VCaP (cell line): ENCODE data around the gene RASSF8.

Experiments
- H3K27ac ChIP-seq: fragments of 450-650 bp; 2 replicates; pipeline ENCODE4 v1.5.1; 2017
- TF ChIP-seq, protein P1 (sequence below): fragments of 450-650 bp; conservative IDR thresholded peaks from 2 replicates; pipeline ENCODE4 v1.5.1; 2017; ENCODE audit warnings: mild to moderate bottlenecking, moderate library complexity

Gene RASSF8

DNA sequence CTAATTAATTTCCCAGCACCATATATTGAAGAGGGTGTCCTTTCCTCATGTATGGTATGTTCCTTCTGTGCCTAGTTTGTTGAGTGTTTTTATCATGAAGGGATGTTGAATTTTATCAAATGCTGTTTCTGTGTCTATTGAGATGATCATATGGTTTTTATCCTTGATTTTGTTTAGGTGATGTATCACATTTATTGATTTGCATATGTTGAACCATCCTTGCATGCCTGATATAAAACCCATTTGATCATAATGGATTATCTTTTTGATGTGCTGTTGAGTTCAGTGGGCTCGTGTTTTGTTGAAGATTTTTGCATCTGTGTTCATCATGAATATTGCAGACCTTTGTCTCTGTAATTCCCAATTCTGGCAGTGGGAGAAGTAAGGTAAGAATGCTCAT lies 44.6 kb downstream of the RASSF8 start:
- H3K27ac ChIP-seq = no peak overlapping the region
- TF ChIP-seq, protein P1, sequence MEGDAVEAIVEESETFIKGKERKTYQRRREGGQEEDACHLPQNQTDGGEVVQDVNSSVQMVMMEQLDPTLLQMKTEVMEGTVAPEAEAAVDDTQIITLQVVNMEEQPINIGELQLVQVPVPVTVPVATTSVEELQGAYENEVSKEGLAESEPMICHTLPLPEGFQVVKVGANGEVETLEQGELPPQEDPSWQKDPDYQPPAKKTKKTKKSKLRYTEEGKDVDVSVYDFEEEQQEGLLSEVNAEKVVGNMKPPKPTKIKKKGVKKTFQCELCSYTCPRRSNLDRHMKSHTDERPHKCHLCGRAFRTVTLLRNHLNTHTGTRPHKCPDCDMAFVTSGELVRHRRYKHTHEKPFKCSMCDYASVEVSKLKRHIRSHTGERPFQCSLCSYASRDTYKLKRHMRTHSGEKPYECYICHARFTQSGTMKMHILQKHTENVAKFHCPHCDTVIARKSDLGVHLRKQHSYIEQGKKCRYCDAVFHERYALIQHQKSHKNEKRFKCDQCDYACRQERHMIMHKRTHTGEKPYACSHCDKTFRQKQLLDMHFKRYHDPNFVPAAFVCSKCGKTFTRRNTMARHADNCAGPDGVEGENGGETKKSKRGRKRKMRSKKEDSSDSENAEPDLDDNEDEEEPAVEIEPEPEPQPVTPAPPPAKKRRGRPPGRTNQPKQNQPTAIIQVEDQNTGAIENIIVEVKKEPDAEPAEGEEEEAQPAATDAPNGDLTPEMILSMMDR = no peak

DNA sequence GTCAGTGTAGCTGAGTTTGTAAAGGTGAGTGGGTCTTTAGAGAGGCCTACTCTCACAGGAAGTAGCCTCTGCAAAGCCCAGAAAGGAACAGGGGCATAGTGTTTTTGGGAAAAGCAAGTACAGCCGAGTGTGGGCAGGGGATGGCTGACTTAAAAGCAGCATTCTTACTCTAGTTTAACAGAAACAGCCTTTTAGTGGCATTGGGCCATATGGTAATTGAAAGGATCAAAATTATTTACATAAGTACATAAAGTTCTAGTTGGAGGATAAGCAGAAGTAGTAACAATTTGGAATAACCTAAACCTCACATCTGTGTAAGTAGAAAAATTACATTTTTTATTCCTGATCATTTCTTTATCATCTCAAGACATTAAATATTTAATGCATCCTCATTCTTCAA lies 49.1 kb downstream of the RASSF8 start:
- TF ChIP-seq, protein P1 = no peak
- H3K27ac ChIP-seq = no peak overlapping the region

DNA sequence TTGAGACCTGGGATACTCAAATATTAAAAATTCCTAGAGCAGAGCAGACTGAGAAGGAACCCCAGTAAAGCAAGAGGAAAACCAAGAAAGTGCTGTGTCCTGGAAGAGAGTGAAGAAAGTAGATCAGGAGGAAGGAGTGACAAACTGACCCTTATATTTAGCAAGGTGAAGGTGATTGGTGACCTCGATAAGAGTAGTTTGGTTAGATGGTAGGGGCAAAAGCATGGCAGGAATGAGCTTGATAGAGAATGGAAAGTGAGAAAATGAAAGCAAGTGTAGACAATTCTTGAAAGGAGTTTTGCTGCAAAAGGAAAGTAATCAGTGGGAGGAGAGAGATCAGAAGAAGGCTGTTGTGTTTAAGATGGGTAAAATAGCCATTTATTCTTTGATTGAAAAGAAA lies 51.1 kb downstream of the RASSF8 start:
- TF ChIP-seq, protein P1 = no peak
- H3K27ac ChIP-seq = no peak overlapping the region

DNA sequence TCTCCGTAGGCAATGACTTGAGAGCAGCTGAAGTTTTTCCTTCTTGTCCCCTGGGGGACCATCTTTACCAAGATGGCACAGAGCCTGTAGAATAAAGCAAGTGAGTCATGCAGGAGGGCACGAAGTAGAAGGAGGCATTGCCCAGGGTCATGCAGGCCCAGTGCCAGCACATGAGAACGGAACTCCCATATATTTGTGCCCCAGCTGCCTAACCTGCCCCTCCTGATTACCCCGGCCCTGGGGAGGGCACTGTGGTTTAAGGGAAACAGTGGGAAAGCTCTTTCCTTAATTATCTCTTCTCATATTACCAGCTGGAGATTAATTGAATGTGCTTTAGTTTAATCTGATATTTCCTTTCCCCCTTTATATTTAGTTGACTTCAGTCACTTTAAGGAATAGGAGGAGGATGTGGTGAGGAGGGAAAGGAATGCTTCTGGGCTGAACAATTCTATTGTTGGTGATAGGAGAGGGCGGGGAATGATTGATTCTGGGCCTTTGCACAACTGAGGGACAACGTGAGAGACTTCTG lies 51.9 kb downstream of the RASSF8 start:
- TF ChIP-seq, protein P1 = no peak
- no peak overlapping the region for H3K27ac ChIP-seq

DNA sequence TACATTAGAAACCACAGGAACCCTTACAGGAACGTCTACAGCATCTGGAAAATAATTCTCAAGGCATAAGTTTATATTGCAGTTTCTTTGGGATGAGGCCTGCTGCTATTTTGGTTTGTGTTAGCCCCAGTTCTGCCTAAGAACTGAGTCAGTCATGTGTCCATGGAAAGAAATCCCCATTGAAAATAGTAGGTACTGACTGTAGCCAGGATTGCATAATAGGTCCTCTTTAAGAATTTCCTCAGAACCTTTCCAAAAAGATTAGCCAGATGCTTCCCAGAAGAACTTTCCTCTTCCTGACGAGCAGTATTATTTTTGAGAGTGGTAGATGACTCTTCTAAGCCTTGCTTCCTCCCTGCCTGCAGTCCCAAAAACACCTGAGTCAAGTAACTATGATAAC lies 52.6 kb downstream of the RASSF8 start:
- no peak overlapping the region for H3K27ac ChIP-seq
- TF ChIP-seq, protein P1 = no peak

DNA sequence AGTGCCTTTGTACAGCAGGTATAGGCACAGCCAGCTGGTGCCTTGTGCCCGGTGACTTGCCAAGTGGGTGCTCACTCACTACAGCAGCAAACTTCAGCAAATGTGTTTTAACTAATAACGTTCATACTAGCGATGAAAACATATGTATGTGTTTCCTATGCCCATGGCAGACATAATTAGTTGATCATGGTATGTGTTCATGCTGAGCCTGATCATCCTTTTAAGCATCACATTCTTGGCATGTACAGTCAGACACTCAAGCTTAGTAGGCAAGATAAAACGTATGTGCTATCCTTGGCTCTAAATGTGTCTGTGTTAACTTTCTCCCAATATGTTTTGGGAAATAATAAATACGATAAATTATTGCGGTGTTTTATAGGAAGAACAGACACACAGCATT lies 55.6 kb downstream of the RASSF8 start:
- TF ChIP-seq, protein P1 = no peak
- no peak overlapping the region for H3K27ac ChIP-seq

DNA sequence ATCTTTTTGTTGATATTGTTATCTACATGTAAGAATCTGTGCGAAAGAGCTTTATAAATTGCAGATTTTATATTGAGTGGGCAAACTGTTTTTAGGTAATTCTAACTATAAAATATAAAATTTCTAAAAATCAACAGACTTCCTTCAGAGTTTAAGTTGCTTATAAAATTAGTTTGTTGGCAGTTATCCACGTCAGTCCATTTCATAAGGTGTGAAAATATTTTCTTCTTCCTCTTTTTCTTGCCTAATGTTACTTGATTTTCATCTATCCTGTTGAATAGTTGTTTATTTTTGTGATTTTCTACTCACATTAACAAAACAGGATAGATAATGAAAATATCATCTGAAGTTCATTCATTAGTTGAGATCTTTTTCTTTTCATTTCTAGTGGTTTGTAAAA lies 58.0 kb downstream of the RASSF8 start:
- no peak overlapping the region for H3K27ac ChIP-seq
- TF ChIP-seq, protein P1 = no peak
